C4-2B (cell line): ENCODE data around the gene CYP2W1.
"Not testable (repeated sequence)": the region's sequence is repeated elsewhere in the genome, so short reads cannot be mapped to it uniquely, and the experiment has no call there.

Experiments used
- H3K27ac ChIP-seq: fragments of 450-650 bp; 2 replicates; pipeline ENCODE4 v1.5.1; 2017
- ZFX ChIP-seq: fragments of 450-650 bp; IDR thresholded peaks from 2 replicates; pipeline ENCODE4 v1.6.1; 2017
- TF ChIP-seq, protein P1 (sequence below): fragments of 450-650 bp; conservative IDR thresholded peaks from 2 replicates; pipeline ENCODE4 v1.5.1; 2017; ENCODE audit warnings: mild to moderate bottlenecking

The CYP2W1 gene

DNA sequence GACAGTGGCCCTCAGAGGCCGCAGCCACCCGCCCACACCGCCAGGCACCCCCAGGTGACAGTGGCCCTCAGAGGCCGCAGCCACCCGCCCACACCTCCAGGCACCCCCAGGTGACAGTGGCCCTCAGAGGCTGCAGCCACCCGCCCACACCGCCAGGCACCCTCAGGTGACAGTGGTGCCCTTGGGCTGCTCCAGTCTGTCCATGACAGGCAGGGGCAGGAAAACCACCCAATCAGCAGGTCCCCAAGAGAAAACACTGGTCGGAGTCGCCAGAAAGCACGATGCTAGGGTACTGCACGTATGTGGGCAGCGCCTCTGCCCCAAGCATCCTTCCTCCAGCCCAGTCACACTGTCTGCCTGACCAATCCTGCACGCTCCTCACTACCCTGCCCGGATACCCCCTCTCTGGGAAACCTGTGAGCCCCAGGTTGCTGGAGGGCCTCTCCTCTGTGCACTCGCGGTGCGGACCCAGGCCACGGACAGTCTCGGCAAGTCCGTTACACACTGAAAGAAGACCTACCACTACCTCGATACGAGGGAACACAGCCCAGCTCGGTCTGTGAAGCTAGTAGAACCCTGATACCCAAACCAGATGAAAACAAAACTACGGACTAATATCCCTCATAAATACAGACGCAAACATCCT is 49.7 kb downstream of the CYP2W1 start:
- no peak overlapping the region for H3K27ac ChIP-seq
- TF ChIP-seq ZFX, result no peak
- TF ChIP-seq, protein P1, sequence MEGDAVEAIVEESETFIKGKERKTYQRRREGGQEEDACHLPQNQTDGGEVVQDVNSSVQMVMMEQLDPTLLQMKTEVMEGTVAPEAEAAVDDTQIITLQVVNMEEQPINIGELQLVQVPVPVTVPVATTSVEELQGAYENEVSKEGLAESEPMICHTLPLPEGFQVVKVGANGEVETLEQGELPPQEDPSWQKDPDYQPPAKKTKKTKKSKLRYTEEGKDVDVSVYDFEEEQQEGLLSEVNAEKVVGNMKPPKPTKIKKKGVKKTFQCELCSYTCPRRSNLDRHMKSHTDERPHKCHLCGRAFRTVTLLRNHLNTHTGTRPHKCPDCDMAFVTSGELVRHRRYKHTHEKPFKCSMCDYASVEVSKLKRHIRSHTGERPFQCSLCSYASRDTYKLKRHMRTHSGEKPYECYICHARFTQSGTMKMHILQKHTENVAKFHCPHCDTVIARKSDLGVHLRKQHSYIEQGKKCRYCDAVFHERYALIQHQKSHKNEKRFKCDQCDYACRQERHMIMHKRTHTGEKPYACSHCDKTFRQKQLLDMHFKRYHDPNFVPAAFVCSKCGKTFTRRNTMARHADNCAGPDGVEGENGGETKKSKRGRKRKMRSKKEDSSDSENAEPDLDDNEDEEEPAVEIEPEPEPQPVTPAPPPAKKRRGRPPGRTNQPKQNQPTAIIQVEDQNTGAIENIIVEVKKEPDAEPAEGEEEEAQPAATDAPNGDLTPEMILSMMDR, result no peak

DNA sequence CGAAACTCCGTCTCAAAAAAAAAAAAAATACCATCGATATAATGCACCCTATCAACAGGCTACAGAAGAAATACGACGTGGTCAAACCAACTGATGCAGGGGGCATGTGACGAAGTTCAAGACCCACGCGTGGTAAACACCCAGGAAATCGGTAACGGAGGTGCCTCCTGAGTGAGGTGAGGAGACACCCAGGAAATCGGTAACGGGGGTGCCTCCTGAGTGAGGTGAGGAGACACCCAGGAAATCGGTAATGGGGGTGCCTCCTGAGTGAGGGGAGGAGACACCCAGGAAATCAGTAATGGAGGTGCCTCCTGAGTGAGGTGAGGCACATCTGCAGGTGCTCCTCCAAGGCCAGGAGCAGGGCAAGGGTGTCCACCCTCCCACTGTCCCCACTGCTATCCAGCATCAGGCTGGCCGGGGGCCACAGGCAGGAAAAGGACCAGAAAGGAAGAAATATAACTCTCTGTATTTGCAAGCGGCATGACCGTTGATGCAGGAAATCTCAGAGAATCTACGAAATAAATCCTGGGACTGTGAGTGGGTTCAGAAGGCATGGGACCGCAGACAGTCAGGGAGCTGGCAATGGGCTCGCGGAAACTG is 50.7 kb downstream of the CYP2W1 start:
- TF ChIP-seq ZFX, result no peak
- TF ChIP-seq, protein P1, result no peak
- no peak overlapping the region for H3K27ac ChIP-seq

DNA sequence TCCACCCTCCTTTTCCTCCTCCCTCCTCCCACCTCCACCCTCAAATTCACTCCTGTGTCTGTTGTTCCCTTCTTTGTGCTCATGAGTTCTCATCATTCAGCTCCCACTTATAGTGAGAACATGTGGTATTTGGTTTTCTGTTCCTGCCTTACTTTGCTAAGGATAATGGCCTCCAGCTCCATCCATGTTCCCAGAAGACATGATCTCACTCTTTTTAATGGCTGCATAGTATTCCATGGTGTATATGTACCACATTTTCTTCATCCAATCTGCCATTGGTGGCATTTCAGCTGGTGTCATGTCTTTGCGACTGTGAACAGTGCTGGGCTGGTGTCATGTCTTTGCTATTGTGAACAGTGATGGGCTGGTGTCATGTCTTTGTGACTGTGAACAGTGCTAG is 51.8 kb downstream of the CYP2W1 start:
- not testable (repeated sequence) for H3K27ac ChIP-seq

DNA sequence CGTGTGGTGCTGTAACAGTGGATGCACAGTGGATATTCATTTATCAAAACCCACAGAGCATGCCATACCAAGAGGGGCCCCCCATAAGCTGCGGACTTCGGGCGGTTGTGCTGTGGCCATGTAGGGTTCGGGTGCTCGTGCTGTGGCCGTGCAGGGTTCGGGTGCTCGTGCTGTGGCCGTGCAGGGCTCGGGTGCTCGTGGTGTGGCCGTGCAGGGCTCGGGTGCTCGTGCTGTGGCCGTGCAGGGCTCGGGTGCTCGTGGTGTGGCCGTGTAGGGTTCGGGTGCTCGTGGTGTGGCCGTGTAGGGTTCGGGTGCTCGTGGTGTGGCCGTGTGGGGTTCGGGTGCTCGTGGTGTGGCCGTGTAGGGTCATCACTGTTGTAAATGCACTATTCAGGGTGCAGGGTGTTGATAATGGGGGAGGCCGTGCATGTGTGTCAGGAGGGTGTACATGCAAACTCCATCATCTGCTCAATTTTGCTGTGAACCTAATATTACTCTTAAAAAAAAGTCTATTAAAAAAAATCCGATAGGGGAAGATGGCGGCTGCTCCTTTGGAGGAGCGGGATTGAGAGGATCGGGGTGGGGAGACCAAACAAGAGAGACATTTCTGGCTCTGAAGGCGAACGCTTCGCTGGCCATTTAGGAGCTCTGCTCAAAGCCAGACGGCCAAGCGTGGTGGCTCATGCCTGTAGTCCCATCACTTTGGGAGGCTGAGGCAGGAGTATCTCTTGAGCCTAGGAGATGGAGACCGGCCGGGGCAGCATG is 53.4 kb downstream of the CYP2W1 start:
- not testable (repeated sequence) for H3K27ac ChIP-seq
